RCC 7860 (cell line): ENCODE data around the gene ZNF474.
A peak's percentile ranks its signal among the peaks of the same experiment; 100 is the strongest.

ENCODE experiments used
- DNase-seq: peaks from one replicate; pipeline ENCODE4 v3.0.0-alpha.2; 2015; ENCODE audit warnings: low spot score
- FAIRE-seq: peaks from 2 replicates; lab custom pipeline; 2012; peaks lifted over from hg19 to GRCh38; lab: Jason Lieb, UNC

Gene ZNF474

GRCh38 chr5:122179701-122180100 is 50.4 kb downstream of the ZNF474 start:
- FAIRE-seq = peak; percentile 4

GRCh38 chr5:122180146-122180712 is 50.9 kb downstream of the ZNF474 start:
- DNase-seq (no peak), FAIRE-seq (no peak)

More at GRCh38 chr5:122179701-122180100, 50.4 kb downstream of the ZNF474 start:
- no peak for DNase-seq

- peak; percentile 98 for FAIRE-seq
- DNase-seq = peak; percentile 92
Measured at GRCh38 chr5:122180863-122181548, 51.7 kb downstream of the ZNF474 start.

DNA sequence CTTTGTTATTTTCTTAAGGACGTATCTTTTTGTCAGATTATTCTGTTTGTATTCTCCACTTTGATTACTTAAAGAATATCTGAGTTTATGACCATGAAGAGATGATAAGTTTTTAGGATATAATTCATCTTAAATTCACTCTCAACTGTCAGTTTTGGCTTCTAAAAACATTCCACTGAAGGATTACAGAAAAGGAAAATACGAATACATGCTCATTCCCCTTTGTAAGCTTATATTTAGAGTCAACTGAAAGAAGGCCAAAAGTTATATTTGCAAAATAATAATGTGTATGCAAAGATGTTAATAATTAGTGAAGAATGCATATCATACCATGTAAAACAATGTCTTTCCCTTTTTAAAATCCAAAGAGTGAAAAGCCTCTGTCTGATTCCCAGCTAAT is 52.5 kb downstream of the ZNF474 start:
- no peak for FAIRE-seq
- no peak for DNase-seq

DNA sequence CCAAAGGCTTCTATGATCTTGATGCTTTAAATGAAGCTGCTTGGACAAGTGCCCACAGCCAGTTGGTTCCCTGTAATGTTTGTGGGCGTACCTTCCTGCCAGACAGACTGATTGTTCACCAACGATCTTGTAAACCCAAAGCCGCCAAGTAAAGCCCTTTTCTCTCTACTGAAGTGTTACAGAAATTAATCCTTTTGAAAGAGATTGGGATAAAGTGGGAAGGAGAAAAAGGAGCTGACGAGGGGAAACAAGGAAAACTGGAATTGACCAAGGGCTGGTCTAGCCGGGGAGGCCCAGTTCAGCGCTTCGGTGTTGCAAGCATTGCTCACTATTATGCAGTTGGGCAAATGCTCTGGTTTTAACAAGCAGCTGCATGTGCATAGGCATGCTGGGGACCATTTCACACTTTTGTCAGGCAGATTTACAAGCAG is 53.2 kb downstream of the ZNF474 start:
- FAIRE-seq = peak; percentile 92
- peak; percentile 78 for DNase-seq

DNA sequence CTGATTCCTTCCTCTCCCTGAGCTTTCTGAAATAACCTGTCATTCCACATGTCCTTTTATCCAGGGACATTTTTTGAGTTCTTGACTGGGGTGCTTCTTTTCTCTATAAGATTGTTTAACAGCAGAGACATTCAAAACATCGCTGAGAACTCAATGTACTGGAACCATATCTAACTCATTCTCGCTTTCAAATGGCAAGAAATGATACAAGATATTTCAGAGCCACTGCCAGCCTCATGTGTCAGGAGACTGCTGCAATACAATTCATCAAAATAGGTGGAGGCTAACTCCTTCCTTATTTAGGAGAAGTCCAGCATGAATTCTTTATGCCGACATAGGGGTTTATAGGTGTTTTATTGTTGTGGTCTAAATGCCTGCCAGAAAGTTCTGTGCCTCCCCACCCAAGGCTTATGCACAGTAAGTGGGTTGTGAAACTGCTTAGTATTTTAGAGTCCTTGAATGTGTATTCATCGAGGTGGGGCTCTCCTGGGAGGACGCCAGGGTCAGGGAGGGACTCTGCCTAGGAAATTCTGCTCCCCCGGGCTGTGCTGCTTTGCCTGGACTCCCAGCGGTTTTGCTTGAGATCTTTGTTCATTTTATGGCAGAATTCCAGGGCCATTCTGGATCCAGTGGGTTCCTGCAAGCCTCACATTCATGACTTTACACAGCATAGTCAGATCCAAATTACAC is 53.9 kb downstream of the ZNF474 start:
- peak; percentile 93 for FAIRE-seq

GRCh38 chr5:122183788-122184170 is 54.4 kb downstream of the ZNF474 start:
- no peak for DNase-seq
- no peak for FAIRE-seq

More for the DNA sequence above, 53.9 kb downstream of the ZNF474 start:
- peak; percentile 84 for DNase-seq

DNA sequence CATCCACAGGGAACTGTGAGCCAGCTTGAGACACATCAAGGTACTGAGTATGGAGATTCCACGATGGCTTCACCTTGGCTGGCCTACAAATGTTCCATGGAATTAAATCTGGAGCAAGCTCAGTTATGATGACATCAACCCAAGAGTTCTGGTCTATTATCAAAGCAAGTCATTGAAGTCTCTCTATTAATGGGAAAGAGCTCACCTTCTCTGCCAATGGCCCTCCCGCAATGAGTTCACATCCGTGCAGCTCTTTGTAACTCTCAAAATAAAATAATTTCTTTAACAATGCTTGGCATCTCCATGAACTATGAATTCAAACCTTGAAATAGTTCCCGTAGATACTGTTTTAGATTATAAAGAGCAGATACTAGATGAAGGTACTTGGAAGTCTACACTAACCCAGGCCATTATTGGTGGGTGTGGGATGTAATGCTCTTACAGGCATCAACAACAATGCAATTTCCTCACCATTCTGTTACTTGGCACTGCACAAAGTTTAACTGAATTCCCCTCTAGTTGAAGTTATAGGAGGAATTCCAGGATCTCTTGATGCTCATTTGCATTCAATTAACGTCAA is 55.4 kb downstream of the ZNF474 start:
- FAIRE-seq (no peak), DNase-seq (no peak)

- FAIRE-seq = no peak
- peak; percentile 49 for DNase-seq
Measured at GRCh38 chr5:122187426-122187825, 58.1 kb downstream of the ZNF474 start.

- DNase-seq (no peak), FAIRE-seq (no peak)
Measured at GRCh38 chr5:122190156-122190555, 60.8 kb downstream of the ZNF474 start.

- FAIRE-seq = peak; percentile 56
Measured at GRCh38 chr5:122192497-122193496, 63.5 kb downstream of the ZNF474 start.

GRCh38 chr5:122195802-122196394 is 66.6 kb downstream of the ZNF474 start:
- peak; percentile 71 for FAIRE-seq

More at GRCh38 chr5:122192497-122193496, 63.5 kb downstream of the ZNF474 start:
- peak; percentile 48 for DNase-seq

GRCh38 chr5:122199146-122199545 is 69.8 kb downstream of the ZNF474 start:
- DNase-seq (no peak), FAIRE-seq (no peak)

More at GRCh38 chr5:122195802-122196394, 66.6 kb downstream of the ZNF474 start:
- DNase-seq = peak; percentile 52

DNA sequence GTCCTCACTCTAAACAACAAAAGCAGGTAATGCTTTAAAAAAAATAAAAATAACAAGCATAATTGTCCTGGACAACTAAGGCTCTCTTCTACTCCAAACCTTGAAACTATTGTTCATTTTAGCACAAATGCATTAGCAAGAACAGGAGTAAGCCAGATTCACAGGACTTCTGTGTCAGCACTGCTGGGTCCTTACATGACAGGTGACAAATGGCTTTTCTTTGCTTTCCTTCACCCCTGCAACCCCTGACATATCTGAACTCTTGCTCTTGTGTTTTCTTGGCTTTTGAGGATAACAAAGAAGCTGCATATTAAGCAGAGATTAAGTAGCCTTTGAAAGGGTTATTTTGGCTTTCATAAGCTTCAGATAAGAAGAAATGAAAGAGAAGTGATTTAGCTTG is 71.1 kb downstream of the ZNF474 start:
- FAIRE-seq = no peak
- no peak for DNase-seq

DNA sequence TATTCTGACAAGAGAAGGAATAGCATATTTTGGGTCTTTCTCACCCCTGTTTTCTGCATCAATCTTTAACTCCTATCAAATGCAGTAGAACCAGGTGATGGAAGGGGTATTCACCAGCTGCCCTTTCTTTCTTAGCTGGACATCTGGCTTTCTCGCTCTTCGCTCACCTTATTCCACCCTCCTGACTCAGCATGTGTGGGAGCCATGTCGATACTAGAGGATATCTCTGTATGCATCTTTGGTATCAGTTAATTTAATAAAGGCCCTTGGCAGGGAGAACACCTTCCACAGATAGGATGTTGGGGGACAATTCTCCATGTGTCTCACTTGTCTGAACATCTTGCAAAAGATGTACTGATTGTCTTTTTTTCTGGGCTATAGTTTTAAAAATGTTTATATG is 71.5 kb downstream of the ZNF474 start:
- DNase-seq (no peak), FAIRE-seq (no peak)

DNA sequence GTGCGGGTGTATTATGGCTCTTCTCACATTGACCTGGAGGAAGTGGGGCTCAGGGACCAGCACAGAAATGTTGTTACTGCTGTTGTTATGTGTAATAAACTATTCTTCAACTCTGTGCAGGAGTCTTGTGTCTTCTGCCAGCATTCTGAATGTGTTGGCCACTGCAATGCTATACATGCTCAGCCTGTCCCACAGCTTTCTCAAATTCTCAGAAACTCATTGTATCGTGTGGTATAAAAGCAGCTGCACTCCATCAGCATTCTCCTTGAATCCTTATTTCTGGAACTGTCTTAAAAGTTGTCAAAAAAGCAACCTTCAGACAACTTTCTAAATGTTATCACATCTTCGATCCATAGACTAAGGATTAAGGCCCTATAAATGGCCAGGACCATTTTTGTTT is 72.0 kb downstream of the ZNF474 start:
- FAIRE-seq (no peak), DNase-seq (no peak)

DNA sequence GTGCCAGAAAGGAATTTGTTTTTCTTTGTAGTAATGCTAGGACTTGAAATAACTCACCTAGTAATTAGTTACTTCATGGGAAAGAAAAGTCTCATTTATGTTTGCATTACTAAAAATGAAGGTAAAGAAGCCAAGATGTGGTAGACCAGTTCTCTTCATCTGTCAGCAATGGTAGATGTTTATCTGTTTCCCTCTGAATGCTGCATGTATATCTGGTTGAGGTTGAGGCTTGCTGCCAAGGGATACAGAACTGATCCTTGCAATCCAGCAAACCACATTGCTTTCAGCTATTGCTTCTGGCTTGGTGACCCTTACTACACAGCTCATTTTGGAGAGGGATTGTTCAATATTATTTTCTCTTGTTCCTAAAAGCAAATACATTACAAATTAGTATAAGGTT is 73.6 kb downstream of the ZNF474 start:
- DNase-seq (no peak), FAIRE-seq (no peak)
